ENCODE data around the gene NRIP1. TPM values are rescaled to one million over a fixed set of nuclear protein-coding genes. Genes with fewer than 3 reads are reported as not detected.
A peak's percentile ranks its signal among the peaks of the same experiment; 100 is the strongest.

Gene NRIP1
- total and polyA plus RNA-seq, 4 donors = 17.0 to 77.9 (median 32.6) TPM

GRCh38 chr21:15061747-15062605 is 2.8 kb downstream of the NRIP1 start:
- peak overlapping the region; percentile 73 for H3K4me3 ChIP-seq (ENCODE audit: low read depth, low read length)

GRCh38 chr21:15061279-15061678 is 3.5 kb downstream of the NRIP1 start:
- H3K27ac ChIP-seq (ENCODE audit: low read depth, low read length) = no peak overlapping the region
- DNase-seq (ENCODE audit: low read depth in 4 of 6, low spot score in 6 of 6) = no peak
- 83% methylated on average over 1 of the region's 4 CpGs for WGBS (ENCODE audit: insufficient coverage)
- H3K36me3 ChIP-seq (ENCODE audit: control insufficient read depth, insufficient read depth, low read length) = no peaks in the 10 kb centered on the region
- H3K4me3 ChIP-seq (ENCODE audit: low read depth, low read length) = no peak overlapping the region
- H3K9me3 ChIP-seq (ENCODE audit: control insufficient read depth, insufficient read depth, low read length) = no peaks in the 10 kb centered on the region
- no peaks in the 10 kb centered on the region for H3K27me3 ChIP-seq (ENCODE audit: control insufficient read depth, insufficient read depth, low read length)
- H3K4me1 ChIP-seq (ENCODE audit: control insufficient read depth, insufficient read depth, low read length) = no peaks in the 10 kb centered on the region

More at GRCh38 chr21:15061747-15062605, 2.8 kb downstream of the NRIP1 start:
- Histone ChIP-seq H3K27ac (ENCODE audit: low read depth, low read length) (no peak overlapping the region), H3K9me3 (ENCODE audit: control insufficient read depth, insufficient read depth, low read length) (no peaks in the 10 kb centered on the region), H3K27me3 (ENCODE audit: control insufficient read depth, insufficient read depth, low read length) (no peaks in the 10 kb centered on the region), H3K4me1 (ENCODE audit: control insufficient read depth, insufficient read depth, low read length) (no peaks in the 10 kb centered on the region), H3K36me3 (ENCODE audit: control insufficient read depth, insufficient read depth, low read length) (no peaks in the 10 kb centered on the region)
- DNase-seq (ENCODE audit: low read depth in 4 of 6, low spot score in 6 of 6) = peak in 1 of 6 donors; percentile 22
- no CpG with 5 or more reads among the region's 6 CpGs for WGBS (ENCODE audit: insufficient coverage)

- no peak overlapping the region for H3K27ac ChIP-seq (ENCODE audit: low read depth, low read length)
- no peaks in the 10 kb centered on the region for H3K9me3 ChIP-seq (ENCODE audit: control insufficient read depth, insufficient read depth, low read length)
- no peaks in the 10 kb centered on the region for H3K27me3 ChIP-seq (ENCODE audit: control insufficient read depth, insufficient read depth, low read length)
- no peaks in the 10 kb centered on the region for H3K36me3 ChIP-seq (ENCODE audit: control insufficient read depth, insufficient read depth, low read length)
- H3K4me1 ChIP-seq (ENCODE audit: control insufficient read depth, insufficient read depth, low read length) = no peaks in the 10 kb centered on the region
- 83% methylated on average over 1 of the region's 2 CpGs for WGBS (ENCODE audit: insufficient coverage)
- no peak overlapping the region for H3K4me3 ChIP-seq (ENCODE audit: low read depth, low read length)
- DNase-seq (ENCODE audit: low read depth in 4 of 6, low spot score in 6 of 6) = no peak
Measured at GRCh38 chr21:15060543-15061175, 4.1 kb downstream of the NRIP1 start.

- Histone ChIP-seq H3K36me3 (ENCODE audit: control insufficient read depth, insufficient read depth, low read length) (no peaks in the 10 kb centered on the region), H3K9me3 (ENCODE audit: control insufficient read depth, insufficient read depth, low read length) (no peaks in the 10 kb centered on the region), H3K4me3 (ENCODE audit: low read depth, low read length) (no peak overlapping the region), H3K27ac (ENCODE audit: low read depth, low read length) (no peak overlapping the region), H3K27me3 (ENCODE audit: control insufficient read depth, insufficient read depth, low read length) (no peaks in the 10 kb centered on the region), H3K4me1 (ENCODE audit: control insufficient read depth, insufficient read depth, low read length) (no peaks in the 10 kb centered on the region)
- no peak for DNase-seq (ENCODE audit: low read depth in 4 of 6, low spot score in 6 of 6)
Measured at GRCh38 chr21:15059397-15059796, 5.4 kb downstream of the NRIP1 start.

GRCh38 chr21:15058854-15059263 is 5.9 kb downstream of the NRIP1 start:
- H3K27ac ChIP-seq (ENCODE audit: low read depth, low read length) = peak overlapping the region; percentile 10
- no peaks in the 10 kb centered on the region for H3K36me3 ChIP-seq (ENCODE audit: control insufficient read depth, insufficient read depth, low read length)
- no peaks in the 10 kb centered on the region for H3K9me3 ChIP-seq (ENCODE audit: control insufficient read depth, insufficient read depth, low read length)
- no peak overlapping the region for H3K4me3 ChIP-seq (ENCODE audit: low read depth, low read length)
- H3K27me3 ChIP-seq (ENCODE audit: control insufficient read depth, insufficient read depth, low read length) = no peaks in the 10 kb centered on the region
- WGBS (ENCODE audit: insufficient coverage) = no CpG with 5 or more reads among the region's 2 CpGs
- no peaks in the 10 kb centered on the region for H3K4me1 ChIP-seq (ENCODE audit: control insufficient read depth, insufficient read depth, low read length)
- DNase-seq (ENCODE audit: low read depth in 4 of 6, low spot score in 6 of 6) = peak in 1 of 6 donors; percentile 15

- Histone ChIP-seq H3K4me3 (ENCODE audit: low read depth, low read length) (no peak overlapping the region), H3K27ac (ENCODE audit: low read depth, low read length) (no peak overlapping the region), H3K27me3 (ENCODE audit: control insufficient read depth, insufficient read depth, low read length) (no peaks in the 10 kb centered on the region), H3K9me3 (ENCODE audit: control insufficient read depth, insufficient read depth, low read length) (no peaks in the 10 kb centered on the region), H3K36me3 (ENCODE audit: control insufficient read depth, insufficient read depth, low read length) (no peaks in the 10 kb centered on the region), H3K4me1 (ENCODE audit: control insufficient read depth, insufficient read depth, low read length) (no peaks in the 10 kb centered on the region)
- DNase-seq (ENCODE audit: low read depth in 4 of 6, low spot score in 6 of 6) = peak in 1 of 6 donors; percentile 50
- WGBS (ENCODE audit: insufficient coverage) = 47% methylated on average over 5 of the region's 6 CpGs
Measured at GRCh38 chr21:15057285-15057684, 7.5 kb downstream of the NRIP1 start.

GRCh38 chr21:15054606-15055239 is 10.1 kb downstream of the NRIP1 start:
- H3K4me3 ChIP-seq (ENCODE audit: low read depth, low read length) = no peak overlapping the region
- no peak for DNase-seq (ENCODE audit: low read depth in 4 of 6, low spot score in 6 of 6)
- WGBS (ENCODE audit: insufficient coverage) = no CpG with 5 or more reads among the region's 4 CpGs
- H3K9me3 ChIP-seq (ENCODE audit: control insufficient read depth, insufficient read depth, low read length) = no peaks in the 10 kb centered on the region
- H3K27me3 ChIP-seq (ENCODE audit: control insufficient read depth, insufficient read depth, low read length) = no peaks in the 10 kb centered on the region
- no peak overlapping the region for H3K27ac ChIP-seq (ENCODE audit: low read depth, low read length)
- H3K4me1 ChIP-seq (ENCODE audit: control insufficient read depth, insufficient read depth, low read length) = no peaks in the 10 kb centered on the region
- no peaks in the 10 kb centered on the region for H3K36me3 ChIP-seq (ENCODE audit: control insufficient read depth, insufficient read depth, low read length)

- Histone ChIP-seq H3K27me3 (ENCODE audit: control insufficient read depth, insufficient read depth, low read length) (no peaks in the 10 kb centered on the region), H3K4me3 (ENCODE audit: low read depth, low read length) (no peak overlapping the region), H3K4me1 (ENCODE audit: control insufficient read depth, insufficient read depth, low read length) (no peaks in the 10 kb centered on the region), H3K9me3 (ENCODE audit: control insufficient read depth, insufficient read depth, low read length) (no peaks in the 10 kb centered on the region), H3K27ac (ENCODE audit: low read depth, low read length) (no peak overlapping the region), H3K36me3 (ENCODE audit: control insufficient read depth, insufficient read depth, low read length) (no peaks in the 10 kb centered on the region)
- WGBS (ENCODE audit: insufficient coverage) = no CpG with 5 or more reads among the region's 4 CpGs
- DNase-seq (ENCODE audit: low read depth in 4 of 6, low spot score in 6 of 6) = no peak
Measured at GRCh38 chr21:15054089-15054488, 10.7 kb downstream of the NRIP1 start.

- Histone ChIP-seq H3K36me3 (ENCODE audit: control insufficient read depth, insufficient read depth, low read length) (no peaks in the 10 kb centered on the region), H3K9me3 (ENCODE audit: control insufficient read depth, insufficient read depth, low read length) (no peaks in the 10 kb centered on the region), H3K4me1 (ENCODE audit: control insufficient read depth, insufficient read depth, low read length) (no peaks in the 10 kb centered on the region), H3K4me3 (ENCODE audit: low read depth, low read length) (no peak overlapping the region), H3K27ac (ENCODE audit: low read depth, low read length) (no peak overlapping the region), H3K27me3 (ENCODE audit: control insufficient read depth, insufficient read depth, low read length) (no peaks in the 10 kb centered on the region)
- no CpG with 5 or more reads among the region's 1 CpG for WGBS (ENCODE audit: insufficient coverage)
- no peak for DNase-seq (ENCODE audit: low read depth in 4 of 6, low spot score in 6 of 6)
Measured at GRCh38 chr21:15053500-15053899, 11.3 kb downstream of the NRIP1 start.
